HEK293 (cell line): ENCODE data around the gene AGBL2.

Source experiments
- CTCF ChIA-PET: fragments of 350-600 bp; formaldehyde crosslinking; extraction: SDS; loops from one replicate; lab custom pipeline; 2021; ENCODE audit warnings: antibody characterized with exemption; lab: Yijun Ruan, JAX
- POLR2A ChIA-PET: fragments of 300-600 bp; formaldehyde crosslinking; extraction: SDS; loops from one replicate; lab custom pipeline; 2020; ENCODE audit warnings: antibody characterized with exemption, inconsistent platforms; lab: Yijun Ruan, JAX
- H3K27ac ChIP-seq: fragments of 200-500 bp; sonication (Bioruptor generic); 2 replicates; pipeline ENCODE4 v1.5.1; 2014; ENCODE audit warnings: low read depth, low read length, control low read depth, inconsistent platforms; ENCODE audit errors: extremely low read depth
- H3K36me3 ChIP-seq, 2 experiments: fragments of 200-500 bp in 1 of 2; sonication (Bioruptor generic) in 1 of 2; 1 replicate in 1 of 2; 2 replicates in 1 of 2; pipeline ENCODE4 v1.5.1; 2014 to 2017; ENCODE audit warnings: inconsistent platforms in 2 of 2, low read length in 2 of 2; ENCODE audit not compliant: control insufficient read depth in 2 of 2, insufficient read depth in 1 of 2
- H3K4me1 ChIP-seq: fragments of 200-500 bp; sonication (Bioruptor generic); 2 replicates; pipeline ENCODE4 v1.5.1; 2014; ENCODE audit warnings: mild to moderate bottlenecking, low read length, inconsistent platforms; ENCODE audit not compliant: control insufficient read depth, insufficient read depth
- H3K4me3 ChIP-seq: 2 replicates; pipeline ENCODE4 v1.5.1; 2011; ENCODE audit warnings: low read depth, mild to moderate bottlenecking, control low read depth, low read length, moderate library complexity
- H3K9me3 ChIP-seq: fragments of 200-500 bp; sonication (Bioruptor generic); 2 replicates; pipeline ENCODE4 v1.5.1; 2014; ENCODE audit warnings: low read depth, low read length, inconsistent platforms; ENCODE audit not compliant: control insufficient read depth, insufficient read depth
- BCL11B ChIP-seq: fragments of 450-650 bp; formaldehyde crosslinking; IDR thresholded peaks from 2 replicates; pipeline ENCODE4 v1.5.1; 2016; ENCODE audit warnings: low read depth, missing biosample characterization, missing genetic modification characterization
- CTCF ChIP-seq: fragments of 450-650 bp; formaldehyde crosslinking; IDR thresholded peaks from 2 replicates; pipeline ENCODE4 v1.5.1; 2016; ENCODE audit warnings: missing biosample characterization, missing genetic modification characterization
- GLIS1 ChIP-seq: fragments of 450-650 bp; formaldehyde crosslinking; IDR thresholded peaks from 2 replicates; pipeline ENCODE4 v1.5.1; 2016; ENCODE audit warnings: missing biosample characterization, missing genetic modification characterization
- PRDM10 ChIP-seq: fragments of 450-650 bp; formaldehyde crosslinking; IDR thresholded peaks from 2 replicates; pipeline ENCODE4 v1.5.1; 2016; ENCODE audit warnings: missing biosample characterization, missing genetic modification characterization
- PRDM2 ChIP-seq: fragments of 450-650 bp; formaldehyde crosslinking; IDR thresholded peaks from 2 replicates; pipeline ENCODE4 v1.5.1; 2016; ENCODE audit warnings: missing biosample characterization, missing genetic modification characterization, borderline replicate concordance
- YY2 ChIP-seq: fragments of 450-650 bp; formaldehyde crosslinking; IDR thresholded peaks from 2 replicates; pipeline ENCODE4 v1.5.1; 2016; ENCODE audit warnings: missing biosample characterization, missing genetic modification characterization
- ZNF132 ChIP-seq: fragments of 450-650 bp; formaldehyde crosslinking; IDR thresholded peaks from 2 replicates; pipeline ENCODE4 v1.5.1; 2017; ENCODE audit warnings: missing biosample characterization, missing genetic modification characterization, borderline replicate concordance
- ZNF2 ChIP-seq: fragments of 450-650 bp; formaldehyde crosslinking; IDR thresholded peaks from 2 replicates; pipeline ENCODE4 v1.5.1; 2016; ENCODE audit warnings: missing biosample characterization, missing genetic modification characterization
- ZNF248 ChIP-seq: fragments of 450-650 bp; formaldehyde crosslinking; IDR thresholded peaks from 2 replicates; pipeline ENCODE4 v1.5.1; 2017; ENCODE audit warnings: missing biosample characterization, missing genetic modification characterization
- ZNF280D ChIP-seq: fragments of 450-650 bp; formaldehyde crosslinking; IDR thresholded peaks from 2 replicates; pipeline ENCODE4 v1.5.1; 2016; ENCODE audit warnings: missing biosample characterization, missing genetic modification characterization
- ZNF48 ChIP-seq: fragments of 450-650 bp; formaldehyde crosslinking; IDR thresholded peaks from 2 replicates; pipeline ENCODE4 v1.5.1; 2016; ENCODE audit warnings: missing biosample characterization, missing genetic modification characterization
- ZNF704 ChIP-seq: fragments of 450-650 bp; formaldehyde crosslinking; IDR thresholded peaks from 2 replicates; pipeline ENCODE4 v1.5.1; 2016; ENCODE audit warnings: missing biosample characterization, missing genetic modification characterization
- ZNF707 ChIP-seq: fragments of 450-650 bp; formaldehyde crosslinking; IDR thresholded peaks from 2 replicates; pipeline ENCODE4 v1.5.1; 2016; ENCODE audit warnings: missing biosample characterization, missing genetic modification characterization

The AGBL2 gene

GRCh38 chr11:47626234-47626633, 88.9 kb downstream of the AGBL2 start (continued):
- TF ChIP-seq PRDM2 (no peak), YY2 (tag by site-specific recombination) (no peak)

GRCh38 chr11:47620836-47621378, 94.3 kb downstream of the AGBL2 start:
- H3K4me1 ChIP-seq: no peaks in the 10 kb centered on the region
- H3K9me3 ChIP-seq: no peaks in the 10 kb centered on the region
- POLR2A ChIA-PET: no interaction called here
- H3K4me3 ChIP-seq: no peak overlapping the region
- H3K36me3 ChIP-seq: peaks cover 30 to 83% of the 10 kb centered on the region in 2 experiments
- no peak overlapping the region for H3K27ac ChIP-seq
- CTCF ChIA-PET: interaction anchor here (0.7 to 0.8 kb wide), 2 partner anchors 23 to 28 kb away, joined by 3 to 4 read pairs; no protein-coding TSS in a partner anchor
- TF ChIP-seq GLIS1: no peak
- no peak for TF ChIP-seq ZNF48 (tag by site-specific recombination)
- TF ChIP-seq YY2 (tag by site-specific recombination): no peak
- no peak for TF ChIP-seq ZNF2 (tag by site-specific recombination)
- no peak for TF ChIP-seq BCL11B (tag by site-specific recombination)
- no peak for TF ChIP-seq ZNF132
- TF ChIP-seq ZNF707 (tag by site-specific recombination): no peak
- TF ChIP-seq PRDM10 (tag by site-specific recombination): no peak
- TF ChIP-seq ZNF280D (tag by site-specific recombination): no peak
- TF ChIP-seq PRDM2: no peak
- no peak for TF ChIP-seq CTCF (tag by site-specific recombination)
- no peak for TF ChIP-seq ZNF704 (tag by site-specific recombination)
- TF ChIP-seq ZNF248 (tag by site-specific recombination): no peak
